Measurements from ENCODE around the gene RNF5.
"Not testable (repeated sequence)": the region's sequence is repeated elsewhere in the genome, so short reads cannot be mapped to it uniquely, and the experiment has no call there.

The RNF5 gene

DNA sequence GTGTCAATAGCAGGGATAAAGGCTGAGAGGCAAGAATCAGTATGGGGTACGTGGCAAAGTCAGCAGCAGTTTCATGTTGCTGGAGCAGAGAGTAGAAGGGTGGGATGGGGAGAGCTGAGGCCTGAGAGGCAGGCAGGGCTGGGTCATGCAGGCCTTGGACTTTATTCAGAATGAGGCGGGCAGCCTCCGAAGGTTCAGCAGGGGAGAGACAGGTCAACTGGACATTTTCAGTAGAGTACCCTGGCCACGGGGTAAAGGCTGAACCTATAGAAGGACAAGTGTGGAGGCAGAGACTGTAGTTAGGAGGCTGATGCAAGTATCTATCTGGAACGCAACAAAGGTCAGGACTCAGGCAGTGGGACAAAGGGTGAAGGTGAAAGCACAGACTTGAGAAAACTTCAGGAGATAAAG lies 32.0 kb downstream of the RNF5 start:
- no peak for DNase-seq (ENCODE audit: low read depth)

DNA sequence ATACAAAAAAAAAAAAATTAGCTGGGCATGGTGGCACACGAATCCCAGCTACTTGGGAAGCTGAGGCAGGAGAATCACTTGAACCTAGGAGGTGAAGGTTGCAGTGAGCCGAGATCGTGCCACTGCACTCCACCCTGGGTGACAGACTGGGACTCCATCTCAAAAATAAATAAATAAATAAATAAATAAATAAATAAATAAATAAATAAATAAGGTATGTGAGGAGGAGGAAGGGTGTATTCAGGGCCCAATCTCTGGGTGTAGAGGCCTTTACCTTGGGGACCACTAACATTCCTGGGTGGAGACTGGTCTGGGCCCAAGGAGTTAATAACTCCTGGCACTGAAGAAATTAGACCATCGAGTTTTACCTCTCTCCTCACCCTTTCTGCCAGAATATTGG lies 33.2 kb downstream of the RNF5 start:
- not testable (repeated sequence) for DNase-seq (ENCODE audit: low read depth)

DNA sequence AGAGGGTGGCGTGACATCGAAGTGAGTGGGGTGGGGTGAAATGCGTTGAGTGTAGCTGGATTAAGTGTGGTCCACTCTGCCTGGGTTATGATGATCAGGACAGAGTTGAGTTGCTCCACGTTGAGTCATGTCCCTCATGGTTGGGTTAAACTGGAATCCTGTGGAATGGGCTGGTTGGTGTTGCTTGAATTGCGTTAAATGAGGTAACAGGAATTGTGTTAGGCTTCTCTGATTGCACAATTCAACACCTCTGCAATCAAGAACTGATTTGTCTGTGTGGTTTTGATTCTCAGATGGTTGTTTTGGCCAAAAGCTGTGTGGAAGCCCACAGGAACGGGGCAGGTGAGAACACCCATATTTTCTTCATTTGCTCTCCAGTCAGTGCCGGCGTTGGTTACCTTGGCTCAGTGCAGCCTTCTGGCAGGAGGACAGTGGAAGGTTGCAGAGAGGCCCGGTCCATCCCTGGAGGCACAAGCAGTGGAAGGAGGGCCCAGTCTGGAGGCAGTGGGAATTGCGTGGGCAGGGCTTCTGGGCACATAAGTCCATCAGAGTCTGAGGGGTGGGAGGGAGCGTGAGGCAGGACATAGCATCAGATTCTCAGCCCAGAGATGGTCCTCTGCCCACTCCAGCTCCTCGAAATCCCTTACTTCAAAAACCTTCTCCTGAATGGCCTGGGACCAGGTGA lies 34.0 kb downstream of the RNF5 start:
- DNase-seq (ENCODE audit: low read depth) = no peak

DNA sequence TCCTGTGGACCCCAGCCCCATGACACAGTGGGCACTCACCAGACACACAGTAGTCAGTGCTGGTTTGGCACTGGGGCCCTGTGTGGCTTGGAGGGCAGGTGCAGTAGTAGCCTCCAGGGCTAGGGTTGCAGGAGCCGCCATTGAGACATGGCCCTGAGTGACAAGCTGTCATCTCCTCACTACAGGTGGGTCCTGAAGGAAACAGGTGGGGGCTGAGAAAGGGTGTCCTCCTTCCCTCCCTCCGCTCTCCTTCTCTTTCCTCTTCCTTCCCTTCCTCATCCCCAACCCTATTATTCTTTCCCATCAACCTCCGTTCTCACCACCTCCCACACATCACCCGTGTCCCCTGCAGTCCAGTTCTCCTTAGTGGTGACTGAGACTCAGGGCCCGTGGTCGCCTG lies 35.4 kb downstream of the RNF5 start:
- DNase-seq (ENCODE audit: low read depth) = no peak

DNA sequence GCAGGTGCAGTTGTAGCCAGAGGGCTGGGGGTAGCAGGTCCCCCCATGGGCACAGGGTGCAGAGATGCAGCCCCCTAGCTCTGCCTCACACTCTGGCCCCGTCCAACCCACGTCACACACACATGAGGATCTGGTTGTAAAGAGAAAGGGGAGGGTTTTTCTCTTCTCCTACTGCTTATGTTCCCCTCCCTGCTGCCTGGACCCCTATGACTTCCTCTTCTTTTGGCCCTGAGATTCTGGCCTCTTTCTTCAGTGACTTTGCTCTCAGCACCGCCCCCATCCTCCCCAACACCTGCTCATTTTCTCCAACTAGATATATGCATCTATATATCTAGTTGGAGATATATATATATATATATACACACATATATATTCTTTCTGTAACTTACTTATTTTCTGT lies 35.9 kb downstream of the RNF5 start:
- DNase-seq (ENCODE audit: low read depth) = no peak

DNA sequence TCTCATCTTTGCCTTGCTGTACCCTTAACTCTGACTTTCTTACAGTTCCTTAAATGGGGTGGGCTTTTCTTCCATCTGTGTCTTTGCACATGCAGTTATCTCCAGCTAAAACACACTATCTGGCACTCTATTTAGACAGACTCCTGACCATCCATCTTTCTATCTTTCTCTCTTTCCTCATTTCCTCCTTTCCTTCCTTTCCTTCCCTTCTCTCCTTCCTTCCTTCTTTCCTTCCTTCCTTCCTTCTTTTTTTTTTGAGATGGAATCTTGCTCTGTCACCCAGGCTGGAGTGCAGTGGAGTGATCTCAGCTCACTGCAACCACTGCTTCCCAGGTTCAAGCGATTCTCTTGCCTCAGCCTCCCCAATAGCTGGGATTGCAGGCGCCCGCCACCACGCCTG lies 37.4 kb downstream of the RNF5 start:
- no peak for DNase-seq (ENCODE audit: low read depth)

DNA sequence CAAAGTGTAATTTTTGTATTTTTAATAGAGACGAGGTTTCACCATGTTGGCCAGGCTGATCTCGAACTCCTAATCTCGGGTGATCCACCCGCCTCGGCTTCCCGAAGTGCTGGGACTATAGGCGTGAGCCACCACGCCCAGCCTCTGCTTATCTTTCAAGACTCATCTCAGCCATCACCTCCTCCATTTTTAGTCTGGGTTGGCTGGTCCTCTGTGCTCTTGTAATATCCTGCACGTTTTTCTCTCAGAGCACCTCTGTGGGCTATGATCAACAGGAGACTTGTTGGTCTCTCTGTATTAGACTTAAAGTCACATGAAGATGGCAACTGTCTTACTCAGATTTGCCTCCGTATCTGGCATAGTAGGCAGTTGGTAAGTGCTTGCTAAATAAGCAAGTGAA lies 38.1 kb downstream of the RNF5 start:
- no peak for DNase-seq (ENCODE audit: low read depth)

DNA sequence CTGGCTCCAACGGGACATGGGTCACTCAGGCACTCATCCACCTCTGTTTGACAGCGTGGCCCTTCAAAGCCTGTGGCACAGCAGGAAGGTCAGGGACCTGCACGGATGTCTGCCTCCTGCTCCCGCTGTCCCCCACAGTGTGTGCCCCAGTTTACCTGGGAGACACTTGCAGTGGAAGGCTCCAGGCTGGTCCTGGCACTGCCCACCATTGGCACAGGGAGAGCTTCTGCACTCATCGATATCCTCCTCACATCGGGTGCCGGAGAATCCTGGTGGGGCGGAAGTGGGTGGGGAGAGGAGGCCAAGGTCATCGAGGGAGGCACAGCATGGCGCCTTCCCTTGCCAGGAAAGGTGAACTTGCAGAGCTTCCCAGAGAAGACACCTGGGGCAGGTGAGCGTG lies 38.8 kb downstream of the RNF5 start:
- no peak for DNase-seq (ENCODE audit: low read depth)

GRCh38 chr6:32218167-32218566 lies 40.0 kb downstream of the RNF5 start:
- DNase-seq (ENCODE audit: low read depth) = no peak

DNA sequence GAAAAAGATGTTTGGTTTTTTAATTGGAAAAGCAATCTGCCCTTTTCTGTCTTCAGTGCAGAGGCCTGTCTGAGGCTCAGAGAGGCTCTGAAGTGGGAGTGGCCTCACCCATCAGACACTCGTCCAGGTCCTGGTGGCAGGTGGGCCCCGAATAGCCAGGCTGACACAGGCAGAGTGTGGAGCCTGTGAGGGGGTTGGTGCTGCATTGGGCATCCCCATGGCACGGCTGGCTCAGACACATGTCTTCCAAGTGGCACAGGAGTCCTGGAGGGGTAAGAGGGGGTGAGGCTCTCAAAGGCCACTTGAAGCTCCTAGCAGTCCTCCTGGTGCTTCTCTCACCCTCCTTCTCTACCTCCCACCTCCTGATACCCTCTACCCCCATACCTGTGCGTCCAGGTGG lies 41.8 kb downstream of the RNF5 start:
- DNase-seq (ENCODE audit: low read depth) = no peak

DNA sequence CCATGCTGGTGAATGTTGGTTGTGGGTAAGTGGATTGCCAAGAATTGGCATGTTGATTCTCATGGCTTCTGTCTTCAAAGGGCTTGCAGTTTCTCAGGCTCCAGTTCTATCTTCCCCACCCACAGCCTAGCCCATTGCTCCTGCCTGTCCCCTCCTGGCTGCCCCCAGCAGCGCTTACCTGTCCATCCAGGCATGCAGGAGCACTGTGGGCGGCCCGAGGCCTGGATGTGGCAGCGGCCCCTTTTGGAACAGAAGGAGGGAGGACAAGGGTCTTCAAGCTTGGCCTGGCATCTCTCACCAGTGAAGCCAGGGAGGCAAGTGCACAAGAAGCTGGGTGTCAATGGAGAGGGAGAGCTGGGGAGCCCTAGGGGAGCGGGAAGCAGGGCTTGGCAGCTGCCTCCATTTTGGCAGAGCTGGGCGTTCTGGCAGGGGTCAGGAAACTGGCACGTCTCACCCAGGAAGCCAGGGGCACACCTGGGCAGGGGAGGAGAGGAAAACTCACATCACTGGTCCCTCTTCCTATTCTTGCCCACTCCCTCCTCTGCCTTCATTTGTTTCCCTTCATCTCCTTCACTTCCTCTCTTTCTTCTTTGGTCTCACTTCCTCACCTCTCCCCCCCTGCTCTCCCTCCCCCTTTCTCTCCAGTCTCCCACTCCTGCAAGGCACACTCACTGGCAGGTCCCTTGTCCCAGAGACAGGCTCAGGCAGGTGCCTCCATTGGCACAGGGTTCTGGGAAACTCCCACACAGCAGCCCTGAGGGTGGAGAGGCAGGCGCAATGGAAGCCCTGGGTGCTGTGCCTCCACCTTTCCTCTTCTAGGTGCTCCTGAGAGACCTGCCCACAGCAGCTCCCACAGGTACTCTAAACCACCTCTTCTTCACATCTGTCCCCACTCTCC lies 44.4 kb downstream of the RNF5 start:
- DNase-seq (ENCODE audit: low read depth) = no peak

GRCh38 chr6:32223258-32224235 lies 45.3 kb downstream of the RNF5 start, which contains the start of gene NOTCH4:
TSS of gene NOTCH4 (minus strand) at chr6:32224067. CDS start at chr6:32223928, 139 bp downstream.
- no peak for DNase-seq (ENCODE audit: low read depth)

DNA sequence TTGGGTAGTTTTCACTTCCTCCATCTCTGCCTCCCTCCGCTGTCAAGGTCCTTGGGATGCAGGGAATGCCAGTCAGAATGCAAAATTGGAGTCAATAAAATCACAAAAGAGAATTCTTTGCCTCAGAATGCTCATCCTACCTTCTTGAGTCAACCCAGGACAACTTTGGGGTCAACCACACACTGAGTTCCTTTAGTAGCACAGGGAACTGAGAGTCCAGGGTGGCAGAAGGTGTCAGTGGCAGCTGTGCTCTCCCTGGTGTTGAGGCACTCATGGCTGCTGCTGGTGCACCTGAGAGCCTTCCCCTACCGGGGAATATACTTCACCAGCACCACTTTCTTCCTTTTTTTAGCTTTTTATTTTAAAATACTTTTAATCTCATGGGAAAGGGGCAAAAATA lies 46.5 kb downstream of the RNF5 start:
- DNase-seq (ENCODE audit: low read depth) = no peak

- DNase-seq (ENCODE audit: low read depth) = no peak
Measured at GRCh38 chr6:32226434-32226833, 48.2 kb downstream of the RNF5 start.
